Kidney (tissue), 22 donors: ENCODE data around the gene OR1D2. TPM values are rescaled to one million over a fixed set of nuclear protein-coding genes. Genes with fewer than 3 reads are reported as not detected.
"Not testable (repeated sequence)": the region's sequence is repeated elsewhere in the genome, so short reads cannot be mapped to it uniquely, and the experiment has no call there.

Experiments used
- DNase-seq, 5 donors: peaks; one replicate each; pipeline ENCODE4 v3.0.0-alpha.2; 2013 to 2020
- FAIRE-seq: peaks from 2 replicates; lab custom pipeline; 2012; peaks lifted over from hg19 to GRCh38; lab: Jason Lieb, UNC
- H3K27ac ChIP-seq, 2 donors: one replicate each; pipeline ENCODE4 v1.7.0; 2013; ENCODE audit warnings: low read depth in 2 of 2, low read length in 2 of 2, inconsistent platforms in 1 of 2
- H3K27me3 ChIP-seq: one replicate; pipeline ENCODE4 v1.7.1; 2013; ENCODE audit warnings: low read length, inconsistent platforms; ENCODE audit not compliant: control insufficient read depth, insufficient read depth
- H3K36me3 ChIP-seq, 3 donors: one replicate each; pipeline versions ENCODE4 v1.7.0 to v1.7.1; 2013; ENCODE audit warnings: low read length in 3 of 3, control low read depth in 1 of 3, inconsistent platforms in 1 of 3; ENCODE audit not compliant: insufficient read depth in 3 of 3, control insufficient read depth in 2 of 3
- H3K4me1 ChIP-seq, 3 donors: one replicate each; pipeline versions ENCODE4 v1.7.0 to v1.7.1; 2013; ENCODE audit warnings: low read length in 3 of 3, inconsistent platforms in 1 of 3, low read depth in 1 of 3; ENCODE audit not compliant: control insufficient read depth in 2 of 3, insufficient read depth in 2 of 3
- H3K4me3 ChIP-seq, 3 donors: one replicate each; pipeline versions ENCODE4 v1.7.0 to v1.8.1; 2013; ENCODE audit warnings: low read length in 3 of 3, control low read depth in 1 of 3, inconsistent platforms in 1 of 3
- H3K9ac ChIP-seq, 3 donors: one replicate each; pipeline versions ENCODE4 v1.7.0 to v1.7.1; 2013; ENCODE audit warnings: low read length in 3 of 3, control low read depth in 1 of 3, inconsistent platforms in 1 of 3
- H3K9me3 ChIP-seq, 3 donors: one replicate each; pipeline versions ENCODE4 v1.7.0 to v1.7.1; 2013; ENCODE audit warnings: low read length in 3 of 3, control low read depth in 1 of 3, inconsistent platforms in 1 of 3; ENCODE audit not compliant: control insufficient read depth in 2 of 3, insufficient read depth in 1 of 3
- intact Hi-C: fragments of 100-400 bp; cut with DNase I; formaldehyde crosslinking; loops from one replicate; pipeline ENCODE4 v1.11.1; 2022
- long read RNA-seq, 10 donors: library from polyadenylated mRNA in 1 of 10; unstranded in 1 of 10; transcript quantifications; one replicate each; pipeline ENCODE4 v2.0.0 and lab custom pipeline, GENCODE V29; 2021 to 2026
- polyA plus RNA-seq: library from polyadenylated mRNA; stranded (reverse); fragments of 350-450 nt; fragmentation: Illumina TruSeq; extraction: RNeasy Lipid Tissue Mini Kit (QIAGEN cat#74804); gene quantifications from one replicate; pipeline ENCODE4 v1.2.3, GENCODE V29; 2014; ENCODE audit warnings: low read depth, low replicate concordance; ENCODE audit not compliant: insufficient read depth
- total RNA-seq: library from RNA; stranded (reverse); fragmentation: NEBNext Ultra II Directional; extraction: Animal tissue kit (Norgen Biotek cat#: 25700); gene quantifications from one replicate; pipeline ENCODE4 v1.2.1, GENCODE V29; 2021
- TF ChIP-seq, protein P1 (sequence below): IDR thresholded peaks from 3 replicates; pipeline ENCODE4 v1.5.1; 2012; ENCODE audit warnings: mild to moderate bottlenecking, moderate library complexity, borderline replicate concordance; ENCODE audit not compliant: insufficient read depth; ENCODE audit errors: extremely low read depth
- donor health status: control.
- donor health status: control.
- donor health status: control.
- donor health status: control.
- donor health status: control.
- donor health status: DM: yes; HTN: yes; CAD: no.
- donor health status: Normal renal cell carcinoma (clear cell type).

Gene OR1D2
- not detected for total RNA-seq
- not detected for polyA plus RNA-seq
- long read RNA-seq, donor 1: 0 reads
- long read RNA-seq, donor 2: 0 reads
- long read RNA-seq, donor 3: 0 reads
- long read RNA-seq, donor 4: 0 reads
- long read RNA-seq, donor 5: 0 reads
- long read RNA-seq, donor 6: 0 reads
- long read RNA-seq, donor 7: 0 reads
- long read RNA-seq, donor 8, partial matches to known transcripts: 0 of 2 reads
- long read RNA-seq, donor 8, other reads (novel, unspliced or antisense): 0 of 2 reads
- long read RNA-seq, donor 9: 0 reads
- long read RNA-seq, donor 10: 0 reads

DNA sequence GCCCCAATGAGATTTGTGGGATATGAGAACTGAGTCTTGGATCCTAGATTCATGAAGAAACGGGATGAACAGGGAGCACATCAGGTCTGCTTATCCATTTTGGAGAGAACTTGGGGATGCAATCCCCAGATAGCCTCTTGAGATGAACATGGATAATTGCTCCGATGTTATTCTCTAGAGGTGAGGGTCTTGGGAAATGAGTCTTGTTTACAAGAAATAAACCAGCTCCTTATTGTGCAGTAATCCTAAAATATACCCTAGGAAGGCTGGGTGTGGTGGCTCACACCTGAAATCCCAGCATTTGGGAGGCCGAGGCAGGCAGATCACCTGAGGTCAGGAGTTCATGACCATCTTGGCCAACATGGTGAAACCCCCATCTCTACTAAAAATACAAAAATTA, at the start of gene OR1D2:
OR1D2 (minus strand) TSS at position 101 of the 400 bp plus-strand sequence. CDS start 11,426 bp downstream, outside the sequence.
- TF ChIP-seq, protein P1, sequence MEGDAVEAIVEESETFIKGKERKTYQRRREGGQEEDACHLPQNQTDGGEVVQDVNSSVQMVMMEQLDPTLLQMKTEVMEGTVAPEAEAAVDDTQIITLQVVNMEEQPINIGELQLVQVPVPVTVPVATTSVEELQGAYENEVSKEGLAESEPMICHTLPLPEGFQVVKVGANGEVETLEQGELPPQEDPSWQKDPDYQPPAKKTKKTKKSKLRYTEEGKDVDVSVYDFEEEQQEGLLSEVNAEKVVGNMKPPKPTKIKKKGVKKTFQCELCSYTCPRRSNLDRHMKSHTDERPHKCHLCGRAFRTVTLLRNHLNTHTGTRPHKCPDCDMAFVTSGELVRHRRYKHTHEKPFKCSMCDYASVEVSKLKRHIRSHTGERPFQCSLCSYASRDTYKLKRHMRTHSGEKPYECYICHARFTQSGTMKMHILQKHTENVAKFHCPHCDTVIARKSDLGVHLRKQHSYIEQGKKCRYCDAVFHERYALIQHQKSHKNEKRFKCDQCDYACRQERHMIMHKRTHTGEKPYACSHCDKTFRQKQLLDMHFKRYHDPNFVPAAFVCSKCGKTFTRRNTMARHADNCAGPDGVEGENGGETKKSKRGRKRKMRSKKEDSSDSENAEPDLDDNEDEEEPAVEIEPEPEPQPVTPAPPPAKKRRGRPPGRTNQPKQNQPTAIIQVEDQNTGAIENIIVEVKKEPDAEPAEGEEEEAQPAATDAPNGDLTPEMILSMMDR: no peak
- intact Hi-C loops: no loop called here
- no peaks in the 10 kb centered on the region for H3K27me3 ChIP-seq
- no peak for DNase-seq
- H3K4me3 ChIP-seq: no peak within 1 kb of the TSS
- no peaks in the 10 kb centered on the region for H3K36me3 ChIP-seq
- H3K9ac ChIP-seq: no peak within 1 kb of the TSS
- H3K9me3 ChIP-seq: peaks cover 0 to 15% (median 10%) of the 10 kb centered on the region in 3 donors
- no peak within 1 kb of the TSS for H3K27ac ChIP-seq
- H3K4me1 ChIP-seq: no peaks in the 10 kb centered on the region
- FAIRE-seq: no peak

DNA sequence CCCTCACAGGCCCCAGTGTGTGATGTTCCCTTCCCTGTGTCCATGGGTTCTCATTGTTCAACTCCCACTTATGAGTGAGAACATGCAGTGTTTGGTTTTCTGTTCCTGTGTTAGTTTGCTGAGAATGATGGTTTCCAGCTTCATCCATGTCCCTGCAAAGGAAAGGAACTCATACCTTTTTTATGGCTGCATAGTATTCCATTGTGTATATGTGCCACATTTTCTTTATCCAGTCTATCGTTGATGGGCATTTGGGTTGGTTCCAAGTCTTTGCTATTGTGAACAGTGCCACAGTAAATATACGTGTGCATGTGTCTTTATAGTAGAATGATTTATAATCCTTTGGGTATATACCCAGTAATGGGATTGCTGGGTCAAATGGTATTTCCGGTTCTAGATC, 33.3 kb upstream of the OR1D2 start:
- FAIRE-seq, H3K9ac ChIP-seq, H3K27me3 ChIP-seq, intact Hi-C loops, H3K4me1 ChIP-seq, H3K9me3 ChIP-seq, DNase-seq, H3K4me3 ChIP-seq, H3K27ac ChIP-seq, H3K36me3 ChIP-seq: not testable (repeated sequence)

DNA sequence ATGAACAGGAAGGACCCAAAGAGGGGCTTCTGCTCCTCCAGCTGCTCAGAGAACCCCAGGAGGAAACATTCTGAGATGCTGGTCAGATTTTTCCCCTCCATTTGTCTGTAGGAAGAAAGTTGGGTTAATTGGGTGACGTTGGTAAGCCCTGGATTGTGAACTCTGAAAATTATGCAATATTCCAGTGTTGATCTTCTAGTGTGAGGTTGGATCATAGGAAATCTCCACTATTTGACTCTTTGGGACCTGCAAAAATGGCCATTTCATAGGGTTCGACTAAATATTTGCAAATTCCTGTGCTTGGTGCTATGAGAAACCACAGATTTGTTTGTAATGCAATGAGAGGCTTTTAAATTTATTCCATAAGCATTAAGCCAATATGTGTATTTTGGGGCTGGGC, 23.2 kb upstream of the OR1D2 start, which contains the start of gene OR1G1:
OR1G1 (minus strand) TSS at position 101 of the 400 bp plus-strand sequence; CDS start at position 101, 0 bp downstream.
- intact Hi-C loops: no loop called here
- Histone ChIP-seq H3K9me3 (no peaks in the 10 kb centered on the region), H3K4me3 (no peak within 1 kb of the TSS), H3K36me3 (no peaks in the 10 kb centered on the region), H3K27ac (no peak within 1 kb of the TSS), H3K9ac (no peak within 1 kb of the TSS), H3K27me3 (no peaks in the 10 kb centered on the region), H3K4me1 (no peaks in the 10 kb centered on the region)
- DNase-seq (no peak), FAIRE-seq (no peak)
- TF ChIP-seq, protein P1: no peak

GRCh38 chr17:3073850-3074249, 30.4 kb downstream of the OR1D2 start:
- H3K9ac ChIP-seq, H3K27ac ChIP-seq, H3K4me1 ChIP-seq, FAIRE-seq, H3K4me3 ChIP-seq, H3K36me3 ChIP-seq, DNase-seq, H3K9me3 ChIP-seq, H3K27me3 ChIP-seq, intact Hi-C loops: not testable (repeated sequence)

- intact Hi-C loops, H3K4me1 ChIP-seq, FAIRE-seq, H3K9me3 ChIP-seq, H3K4me3 ChIP-seq, H3K27me3 ChIP-seq, H3K36me3 ChIP-seq, H3K27ac ChIP-seq, H3K9ac ChIP-seq: not testable (repeated sequence)
- DNase-seq: peak in 1 of 5 donors; percentile 23
These were observed 39.0 kb downstream of the OR1D2 start for GRCh38 chr17:3065192-3065591.

GRCh38 chr17:3063507-3063906, 40.7 kb downstream of the OR1D2 start, which contains the start of gene OR1D5:
TSS of gene OR1D5 (minus strand) at chr17:3063607. CDS start at chr17:3063607, 0 bp downstream.
- H3K4me1 ChIP-seq, H3K4me3 ChIP-seq, intact Hi-C loops, H3K9ac ChIP-seq, H3K27ac ChIP-seq, H3K9me3 ChIP-seq, DNase-seq, H3K27me3 ChIP-seq, H3K36me3 ChIP-seq: not testable (repeated sequence)
- FAIRE-seq: peak; percentile 21
